GM12878 (cell line): ENCODE data around the gene FILIP1L. TPM values are rescaled to one million over a fixed set of nuclear protein-coding genes. Genes with fewer than 3 reads are reported as not detected.

Source experiments
- ATAC-seq: fragments of 200-7000 bp; cut with Tn5 transposase; 3 replicates; pipeline ENCODE4 v1.9.1; 2020; ENCODE audit warnings: mild to moderate bottlenecking, moderate library complexity
- BruUV-seq: library from RNA; stranded (reverse); fragments of 400-500 nt; replicated peaks from 2 replicates; lab custom pipeline; 2021; lab: Mats Ljungman, UMichigan
- CTCF ChIA-PET: fragments of 300-600 bp; sonication (Branson Sonifier 250); formaldehyde crosslinking; extraction: SDS; loops from one replicate; lab custom pipeline; 2021; ENCODE audit warnings: inconsistent platforms; lab: Yijun Ruan, JAX
- POLR2A ChIA-PET: fragments of 350-600 bp; formaldehyde crosslinking; extraction: SDS; loops from one replicate; lab custom pipeline; 2021; ENCODE audit warnings: inconsistent platforms; lab: Charles Lee
- RAD21 ChIA-PET: fragments of 300-600 bp; sonication (Branson Sonifier 250); formaldehyde crosslinking; loops from one replicate; lab custom pipeline; 2023; ENCODE audit warnings: antibody characterized with exemption; ENCODE audit not compliant: unreplicated experiment; lab: Charles Lee
- SMC1A ChIA-PET: fragments of 300-600 bp; sonication (Branson Sonifier 250); formaldehyde crosslinking; loops from one replicate; lab custom pipeline; 2023; ENCODE audit not compliant: unreplicated experiment, uncharacterized antibody; lab: Charles Lee
- DNase-seq: peaks from one replicate; pipeline ENCODE4 v3.0.0-alpha.2; 2011; ENCODE audit warnings: low read depth, low spot score
- FAIRE-seq: peaks from 3 replicates; lab custom pipeline; 2011; peaks lifted over from hg19 to GRCh38; lab: Jason Lieb, UNC
- H2AFZ ChIP-seq: 2 replicates; pipeline ENCODE4 v1.6.0; 2011; ENCODE audit warnings: low read depth, low read length, control low read depth; ENCODE audit not compliant: control insufficient read depth
- H3K27ac ChIP-seq: 2 replicates; pipeline ENCODE4 v1.5.1; 2011; ENCODE audit warnings: control low read depth; ENCODE audit not compliant: control insufficient read depth, insufficient read depth
- H3K27me3 ChIP-seq, 2 experiments: replicated peaks in 1 of 2; 2 replicates each; pipeline versions ENCODE4 v1.6.0 to v1.6.1; 2011; ENCODE audit warnings: low read length in 1 of 2; ENCODE audit not compliant: control insufficient read depth in 2 of 2, insufficient read depth in 2 of 2
- H3K36me3 ChIP-seq, 2 experiments: 2 replicates each; pipeline ENCODE4 v1.5.1; 2011; ENCODE audit warnings: low read length in 1 of 2; ENCODE audit not compliant: control insufficient read depth in 2 of 2, insufficient read depth in 2 of 2
- H3K4me1 ChIP-seq: 2 replicates; pipeline ENCODE4 v1.6.1; 2011; ENCODE audit warnings: mild to moderate bottlenecking, low read length, moderate library complexity, mixed read lengths; ENCODE audit not compliant: control insufficient read depth, insufficient read depth
- H3K4me2 ChIP-seq: 2 replicates; pipeline ENCODE4 v1.6.0; 2011; ENCODE audit warnings: control low read depth; ENCODE audit not compliant: control insufficient read depth, insufficient read depth
- H3K4me3 ChIP-seq: fragments of 200-600 bp; sonication (generic); 2 replicates; pipeline ENCODE4 v1.5.1; 2016
- H3K79me2 ChIP-seq: 2 replicates; pipeline ENCODE4 v1.6.0; 2011; ENCODE audit warnings: low read length; ENCODE audit not compliant: control insufficient read depth, insufficient read depth
- H3K9ac ChIP-seq: 2 replicates; pipeline ENCODE4 v1.8.0; 2011; ENCODE audit warnings: low read length, control low read depth, mixed read lengths; ENCODE audit not compliant: control insufficient read depth, insufficient read depth
- H3K9me3 ChIP-seq: replicated peaks from 3 replicates; pipeline ENCODE4 v1.5.1; 2011; ENCODE audit warnings: mild to moderate bottlenecking, low read length; ENCODE audit not compliant: control insufficient read depth, insufficient read depth
- H4K20me1 ChIP-seq: 2 replicates; pipeline ENCODE4 v1.6.0; 2011; ENCODE audit not compliant: control insufficient read depth, insufficient read depth
- BCLAF1 ChIP-seq: fragments of 450-650 bp; IDR thresholded peaks from 2 replicates; pipeline ENCODE4 v1.6.1; 2017; ENCODE audit warnings: antibody characterized with exemption, mild to moderate bottlenecking, moderate library complexity
- BHLHE40 ChIP-seq, 2 experiments: fragments of 450-650 bp in 1 of 2; IDR thresholded peaks; 2 replicates each; pipeline ENCODE4 v1.6.1; 2011 to 2017; ENCODE audit warnings: low read depth in 2 of 2, borderline replicate concordance in 1 of 2, improper control_type of control experiment in 1 of 2, low read length in 1 of 2, mild to moderate bottlenecking in 1 of 2
- EED ChIP-seq: sonication (generic); IDR thresholded peaks from 2 replicates; pipeline ENCODE4 v1.6.1; 2016; ENCODE audit warnings: antibody characterized with exemption, low read depth
- FOXM1 ChIP-seq: IDR thresholded peaks from 2 replicates; pipeline ENCODE4 v1.6.1; 2012; ENCODE audit warnings: low read depth, mild to moderate bottlenecking, inconsistent platforms, low read length, moderate library complexity
- HCFC1 ChIP-seq: fragments of 150-350 bp; IDR thresholded peaks from 2 replicates; pipeline ENCODE4 v1.6.1; 2014; ENCODE audit warnings: low read length
- HDAC2 ChIP-seq: fragments of 200-600 bp; sonication (generic); IDR thresholded peaks from 2 replicates; pipeline ENCODE4 v1.6.1; 2017
- KDM1A ChIP-seq: fragments of 200-600 bp; sonication (generic); IDR thresholded peaks from 2 replicates; pipeline ENCODE4 v1.6.1; 2016; ENCODE audit warnings: borderline replicate concordance
- LARP7 ChIP-seq: fragments of 450-650 bp; IDR thresholded peaks from 2 replicates; pipeline ENCODE4 v1.6.1; 2017; ENCODE audit warnings: mild to moderate bottlenecking
- MAX ChIP-seq: IDR thresholded peaks from 2 replicates; pipeline ENCODE4 v1.6.1; 2012; ENCODE audit warnings: low read depth, low read length, improper control_type of control experiment
- MTA2 ChIP-seq: fragments of 450-650 bp; IDR thresholded peaks from 2 replicates; pipeline ENCODE4 v1.6.1; 2016; ENCODE audit warnings: low read depth, mild to moderate bottlenecking, moderate library complexity
- NBN ChIP-seq: fragments of 450-650 bp; IDR thresholded peaks from 2 replicates; pipeline ENCODE4 v1.6.1; 2016
- NFXL1 ChIP-seq: fragments of 450-650 bp; IDR thresholded peaks from 2 replicates; pipeline ENCODE4 v1.6.1; 2017; ENCODE audit warnings: antibody characterized with exemption, mild to moderate bottlenecking, borderline replicate concordance
- SIX5 ChIP-seq: IDR thresholded peaks from 2 replicates; pipeline ENCODE4 v1.6.1; 2011; ENCODE audit warnings: mild to moderate bottlenecking, low read depth, low read length, moderate library complexity; ENCODE audit not compliant: severe bottlenecking
- SREBF2 ChIP-seq: IDR thresholded peaks from 2 replicates; pipeline ENCODE4 v1.6.1; 2012; ENCODE audit warnings: mild to moderate bottlenecking, low read length
- SUZ12 ChIP-seq: fragments of 200-600 bp; sonication (generic); IDR thresholded peaks from one replicate; pipeline ENCODE4 v1.6.1; 2018; ENCODE audit warnings: antibody characterized with exemption, mild to moderate bottlenecking; ENCODE audit not compliant: unreplicated experiment
- TCF7 ChIP-seq: IDR thresholded peaks from 2 replicates; pipeline ENCODE4 v1.6.1; 2014; ENCODE audit warnings: antibody characterized with exemption, borderline replicate concordance
- USF1 ChIP-seq: IDR thresholded peaks from 2 replicates; pipeline ENCODE4 v1.6.1; 2011; ENCODE audit warnings: borderline replicate concordance, low read depth, mild to moderate bottlenecking, moderate library complexity, mixed read lengths, low read length; ENCODE audit not compliant: insufficient read depth; ENCODE audit errors: extremely low read length
- ZBTB33 ChIP-seq: fragments of 450-650 bp; IDR thresholded peaks from 2 replicates; pipeline ENCODE4 v1.6.1; 2017; ENCODE audit warnings: mild to moderate bottlenecking
- WGBS: methylation state at CpG from one replicate; pipeline ENCODE4 v1.1.6; 2016; ENCODE audit warnings: low lambda C conversion rate; ENCODE audit not compliant: insufficient replicate concordance, insufficient coverage; ENCODE audit errors: missing lambda C conversion rate; 5-methylcytosine and 5-hydroxymethylcytosine counted together
- in situ Hi-C: fragments of 300-500 bp; cut with MboI; formaldehyde crosslinking; loops from 9 replicates; pipeline ENCODE4 v1.14.3; 2018; ENCODE audit warnings: mixed read lengths
- intact Hi-C: fragments of 100-400 bp; cut with micrococcal nuclease; formaldehyde crosslinking; loops from one replicate; pipeline ENCODE4 v1.14.2; 2022; ENCODE audit not compliant: unreplicated experiment
- polyA plus RNA-seq, 11 experiments: library from polyadenylated mRNA; depleted of rRNA in 4 of 11; unstranded in 6 of 11; stranded (reverse) in 5 of 11; fragments of >200 nt; fragmentation: Nextera tagmentation in 4 of 11; fragmentation: Illumina TruSeq in 1 of 11; extraction: Ambion mirVana in 4 of 11; extraction: Trizol in 1 of 11; gene quantifications; 1 replicate in 1 of 11; 2 replicates in 10 of 11; pipeline versions ENCODE4 v1.2.1 to v1.2.3, GENCODE V29; 2011 to 2016; ENCODE audit warnings: inconsistent platforms in 2 of 11, missing spikeins in 2 of 11, low read depth in 1 of 11
- total RNA-seq, 4 experiments: library from RNA; depleted of rRNA in 3 of 4; stranded (reverse); fragments of >200 nt in 3 of 4; fragmentation: Illumina TruSeq in 1 of 4; extraction: Trizol in 1 of 4; gene quantifications; 2 replicates each; pipeline versions ENCODE4 v1.2.1 to v1.2.3, GENCODE V29; 2013 to 2021

Gene FILIP1L
- total and polyA plus RNA-seq, 10 of the 15 experiments (the other 5 are each of a cell fraction or from before 2014, with no cell fraction given): 0.24 to 6.1 (median 3.5) TPM

GRCh38 chr3:99972380-99973104 lies 141.8 kb downstream of the FILIP1L start:
- H3K36me3 ChIP-seq: no peaks in the 10 kb centered on the region
- H3K9ac ChIP-seq: no peak overlapping the region
- no peaks in the 10 kb centered on the region for H3K79me2 ChIP-seq
- H4K20me1 ChIP-seq: no peaks in the 10 kb centered on the region
- intact Hi-C loops (no loop called here), in situ Hi-C loops (no loop called here)
- no TSS peak for BruUV-seq
- ATAC-seq: no peak
- ChIA-PET RAD21 (interaction anchor here (0.8 kb wide), 1 partner anchor 56 kb away, joined by 3 read pairs; no protein-coding TSS in a partner anchor), POLR2A (no interaction called here), SMC1A (interaction anchor here (0.7 to 1.6 kb wide), 4 partner anchors 13 to 29 kb away, joined by 3 to 5 read pairs (median 4); no protein-coding TSS in a partner anchor), CTCF (interaction anchor here (1.4 kb wide), 1 partner anchor 22 kb away, joined by 5 read pairs; no protein-coding TSS in a partner anchor)
- no peak overlapping the region for H3K4me2 ChIP-seq
- H3K27ac ChIP-seq: no peak overlapping the region
- DNase-seq: no peak
- no peak for FAIRE-seq
- no peak overlapping the region for H3K4me3 ChIP-seq
- H2AFZ ChIP-seq: no peak overlapping the region
- peaks cover 17% of the 10 kb centered on the region for H3K4me1 ChIP-seq
- no peaks in the 10 kb centered on the region for H3K9me3 ChIP-seq
- no peaks in the 10 kb centered on the region for H3K27me3 ChIP-seq
- WGBS: 100% methylated on average over 8 of the region's 8 CpGs
- TF ChIP-seq SUZ12 (no peak), MAX (no peak), SIX5 (no peak), BHLHE40 (IDR thresholded peaks at IDR 0.05; ENCODE audit: borderline replicate concordance in 1 of 2, low read depth in 2 of 2, low read length in 1 of 2) (no peak), NFXL1 (no peak), SREBF2 (no peak), TCF7 (no peak), EED (no peak), HCFC1 (no peak), BCLAF1 (no peak), HDAC2 (no peak), MTA2 (no peak), USF1 (no peak), ZBTB33 (no peak), FOXM1 (no peak), LARP7 (no peak), NBN (no peak), KDM1A (no peak)
